ENCODE results near the gene ZDHHC14.

GRCh38 chr6:157597461-157598312, 216.7 kb downstream of the ZDHHC14 start:
- TF ChIP-seq CTCF (IDR thresholded peaks at IDR 0.05) (peak in 5 of 7 experiments; percentile 33 to 63 (median 44)), POLR2A (IDR thresholded peaks at IDR 0.05) (no peak), POLR2AphosphoS5 (IDR thresholded peaks at IDR 0.05) (no peak)
